CD14-positive monocyte (primary cell): ENCODE results near the gene ZNF385C. TPM values are rescaled to one million over a fixed set of nuclear protein-coding genes. Genes with fewer than 3 reads are reported as not detected.

Experiments
- DNase-seq, 3 donors: peaks; one replicate each; pipeline ENCODE4 v3.0.0-alpha.2; 2011 to 2022
- H2AFZ ChIP-seq: 2 replicates; pipeline ENCODE4 v1.6.0; 2012; ENCODE audit warnings: mild to moderate bottlenecking, low read depth, low read length, inconsistent platforms; ENCODE audit not compliant: insufficient read depth, poor library complexity, severe bottlenecking
- H3K27ac ChIP-seq, 2 donors: 1 replicate in 1 of 2; 2 replicates in 1 of 2; pipeline ENCODE4 v1.5.1; 2012 to 2013; ENCODE audit warnings: low read length in 2 of 2, control low read depth in 1 of 2, inconsistent platforms in 1 of 2, low read depth in 1 of 2, mild to moderate bottlenecking in 1 of 2
- H3K27me3 ChIP-seq, 2 donors: one replicate each; pipeline versions ENCODE4 v1.6.0 to v1.6.1; 2011 to 2013; ENCODE audit warnings: low read length in 2 of 2; ENCODE audit not compliant: control insufficient read depth in 2 of 2, insufficient read depth in 2 of 2
- H3K36me3 ChIP-seq, 2 donors: replicated peaks in 1 of 2; 1 replicate in 1 of 2; 2 replicates in 1 of 2; pipeline versions ENCODE4 v1.5.1 to v1.6.1; 2012 to 2013; ENCODE audit warnings: low read length in 2 of 2, control low read depth in 1 of 2, inconsistent platforms in 1 of 2, mild to moderate bottlenecking in 1 of 2; ENCODE audit not compliant: insufficient read depth in 2 of 2, control insufficient read depth in 1 of 2
- H3K4me1 ChIP-seq, 2 donors: 1 replicate in 1 of 2; 2 replicates in 1 of 2; pipeline versions ENCODE4 v1.5.1 to v1.6.1; 2012 to 2013; ENCODE audit warnings: low read length in 2 of 2, control low read depth in 1 of 2, inconsistent platforms in 1 of 2, mild to moderate bottlenecking in 1 of 2, moderate library complexity in 1 of 2; ENCODE audit not compliant: insufficient read depth in 2 of 2, control insufficient read depth in 1 of 2
- H3K4me2 ChIP-seq: replicated peaks from 2 replicates; pipeline ENCODE3; 2012; ENCODE audit warnings: low read length, moderate library complexity, mild to moderate bottlenecking; ENCODE audit not compliant: poor library complexity, severe bottlenecking; ENCODE audit errors: extremely low read depth
- H3K4me3 ChIP-seq, 3 experiments: fragments of 200-600 bp in 1 of 3; sonication (generic) in 1 of 3; replicated peaks in 1 of 3; 1 replicate in 2 of 3; 2 replicates in 1 of 3; pipeline ENCODE4 v1.5.1; 2011 to 2013; ENCODE audit warnings: low read length in 3 of 3, mild to moderate bottlenecking in 3 of 3, control low read depth in 2 of 3, low read depth in 2 of 3, inconsistent platforms in 1 of 3, moderate library complexity in 1 of 3
- H3K79me2 ChIP-seq: 2 replicates; pipeline ENCODE4 v1.6.0; 2012; ENCODE audit warnings: mild to moderate bottlenecking, control low read depth, inconsistent platforms, low read length, moderate library complexity; ENCODE audit not compliant: insufficient read depth
- H3K9ac ChIP-seq: 2 replicates; pipeline ENCODE4 v1.6.0; 2017; ENCODE audit warnings: low read length, mild to moderate bottlenecking; ENCODE audit not compliant: insufficient read depth, poor library complexity, severe bottlenecking
- H3K9me3 ChIP-seq, 2 donors: replicated peaks in 1 of 2; 1 replicate in 1 of 2; 2 replicates in 1 of 2; pipeline versions ENCODE4 v1.5.1 to v1.6.1; 2012 to 2013; ENCODE audit warnings: low read length in 2 of 2, control low read depth in 1 of 2; ENCODE audit not compliant: control insufficient read depth in 1 of 2, insufficient read depth in 1 of 2
- H4K20me1 ChIP-seq: 2 replicates; pipeline ENCODE4 v1.6.0; 2012; ENCODE audit warnings: mild to moderate bottlenecking, low read length, control low read depth, moderate library complexity; ENCODE audit not compliant: insufficient read depth
- H3K27ac Mint-ChIP-seq, 7 donors: one replicate each; pipeline ENCODE4 v1.8.0; 2020; ENCODE audit warnings: mild to moderate bottlenecking in 7 of 7, mixed read lengths in 7 of 7, moderate library complexity in 6 of 7, inconsistent platforms in 2 of 7
- H3K27me3 Mint-ChIP-seq, 3 donors: one replicate each; pipeline ENCODE4 v1.8.0; 2021 to 2022; ENCODE audit warnings: low read depth in 3 of 3, mild to moderate bottlenecking in 3 of 3, mixed read lengths in 3 of 3, moderate library complexity in 3 of 3, inconsistent platforms in 1 of 3
- H3K36me3 Mint-ChIP-seq, 2 donors: one replicate each; pipeline ENCODE4 v1.8.0; 2020; ENCODE audit warnings: mixed read lengths in 2 of 2, inconsistent platforms in 1 of 2, mild to moderate bottlenecking in 1 of 2
- H3K4me1 Mint-ChIP-seq: one replicate; pipeline ENCODE4 v1.8.0; 2020; ENCODE audit warnings: mild to moderate bottlenecking, mixed read lengths
- H3K4me3 Mint-ChIP-seq, 2 donors: one replicate each; pipeline ENCODE4 v1.8.0; 2020; ENCODE audit warnings: mild to moderate bottlenecking in 2 of 2, mixed read lengths in 2 of 2, moderate library complexity in 1 of 2
- H3K9me3 Mint-ChIP-seq, 7 donors: one replicate each; pipeline ENCODE4 v1.8.0; 2020 to 2022; ENCODE audit warnings: mixed read lengths in 7 of 7, mild to moderate bottlenecking in 6 of 7, moderate library complexity in 6 of 7, inconsistent platforms in 2 of 7
- CTCF ChIP-seq: fragments of 200-600 bp; IDR thresholded peaks from one replicate; pipeline ENCODE4 v1.8.0; 2022; ENCODE audit warnings: antibody characterized with exemption, mild to moderate bottlenecking
- WGBS: methylation state at CpG from one replicate; pipeline ENCODE4 v1.1.5; 2013; ENCODE audit warnings: missing lambda C conversion rate; ENCODE audit not compliant: insufficient coverage; 5-methylcytosine and 5-hydroxymethylcytosine counted together
- intact Hi-C, 2 donors: fragments of 100-400 bp; cut with micrococcal nuclease; formaldehyde crosslinking; loops; one replicate each; pipeline versions ENCODE4 v1.15.0 to v1.15.1; 2023
- polyA plus RNA-seq, 3 donors: library from polyadenylated mRNA; depleted of rRNA in 1 of 3; unstranded in 2 of 3; stranded (reverse) in 1 of 3; fragments of 300-500 nt in 2 of 3; fragments of >200 nt in 1 of 3; fragmentation: Illumina TruSeq in 2 of 3; gene quantifications; 1 replicate in 2 of 3; 2 replicates in 1 of 3; pipeline ENCODE4 v1.2.3, GENCODE V29; 2012 to 2021

Gene ZNF385C
- polyA plus RNA-seq, 3 donors, result 0.09 to 0.55 TPM; not detected in 1

- intact Hi-C loops, result no loop called here
- no peak for TF ChIP-seq CTCF
- no peaks in the 10 kb centered on the region for H3K9me3 ChIP-seq
- H4K20me1 ChIP-seq, result no peaks in the 10 kb centered on the region
- H3K9me3 Mint-ChIP-seq, result peaks cover 0 to 4% (median 1%) of the 10 kb centered on the region in 7 donors
- no peaks in the 10 kb centered on the region for H3K36me3 ChIP-seq
- no peak overlapping the region for H3K4me3 Mint-ChIP-seq
- peaks cover 11 to 15% (median 13%) of the 10 kb centered on the region in 3 donors for H3K27me3 Mint-ChIP-seq
- H3K27ac Mint-ChIP-seq, result no peak overlapping the region
- no peak overlapping the region for H3K4me2 ChIP-seq
- peaks cover 3% of the 10 kb centered on the region for H3K4me1 Mint-ChIP-seq
- no peak overlapping the region for H3K27ac ChIP-seq
- H3K9ac ChIP-seq, result no peak overlapping the region
- DNase-seq, result no peak
- H3K4me1 ChIP-seq, result peaks cover 2% of the 10 kb centered on the region in 2 donors
- H3K79me2 ChIP-seq, result no peaks in the 10 kb centered on the region
- peaks cover 0 to 7% of the 10 kb centered on the region in 2 donors for H3K27me3 ChIP-seq
- WGBS, result 100% methylated on average over 5 of the region's 5 CpGs
- peaks cover 0 to 5% of the 10 kb centered on the region in 2 donors for H3K36me3 Mint-ChIP-seq
- no peak overlapping the region for H2AFZ ChIP-seq
- no peak overlapping the region for H3K4me3 ChIP-seq
Observed at GRCh38 chr17:42077755-42078154, 20.5 kb downstream of the ZNF385C start.

DNA sequence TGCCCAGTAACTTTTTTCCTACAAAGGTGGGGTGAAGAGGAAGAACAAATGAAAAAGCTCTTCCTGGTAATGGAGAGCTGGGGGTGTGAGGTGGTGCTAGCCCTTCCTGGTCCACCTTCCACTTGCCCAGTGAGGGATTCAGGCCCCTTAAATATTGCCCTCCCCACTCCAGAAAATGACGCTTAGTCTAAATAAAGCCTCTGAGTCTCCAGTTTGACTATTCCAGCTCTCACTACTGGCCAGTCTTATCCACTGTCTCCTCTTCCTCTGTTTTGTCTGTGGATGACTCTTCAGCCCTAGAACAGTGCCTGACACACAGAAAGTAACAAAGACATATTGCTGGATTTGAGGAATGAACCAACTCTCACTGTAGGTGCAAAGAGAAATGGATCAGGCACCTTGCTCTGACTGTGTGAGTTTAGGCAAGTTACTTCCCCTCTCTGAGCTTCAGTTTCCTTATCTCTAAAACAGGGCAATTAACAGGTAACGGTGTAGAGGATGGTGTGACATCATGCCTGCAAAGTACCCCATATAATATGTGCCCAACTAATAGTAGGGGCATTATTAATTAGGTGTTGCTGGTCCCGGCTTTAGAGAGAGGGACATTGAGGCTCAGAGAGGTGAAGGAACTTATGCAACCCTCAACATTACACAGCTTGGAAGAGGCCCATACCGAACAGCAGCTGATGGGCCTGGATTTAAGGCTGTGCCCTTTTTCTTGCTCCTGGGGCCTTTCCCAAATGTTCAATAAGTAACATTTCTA lies 21.3 kb downstream of the ZNF385C start:
- H3K27me3 ChIP-seq, result peaks cover 3 to 13% of the 10 kb centered on the region in 2 donors
- no peak overlapping the region for H3K4me2 ChIP-seq
- DNase-seq, result no peak
- intact Hi-C loops, result no loop called here
- no peaks in the 10 kb centered on the region for H3K36me3 ChIP-seq
- Mint-ChIP-seq H3K9me3 (peaks cover 0 to 4% (median 1%) of the 10 kb centered on the region in 7 donors), H3K4me1 (peaks cover 6% of the 10 kb centered on the region), H3K27me3 (peaks cover 17 to 19% (median 18%) of the 10 kb centered on the region in 3 donors), H3K36me3 (peaks cover 0 to 5% of the 10 kb centered on the region in 2 donors), H3K4me3 (no peak overlapping the region), H3K27ac (no peak overlapping the region)
- H2AFZ ChIP-seq, result no peak overlapping the region
- H3K9me3 ChIP-seq, result no peaks in the 10 kb centered on the region
- peaks cover 8 to 10% of the 10 kb centered on the region in 2 donors for H3K4me1 ChIP-seq
- H3K27ac ChIP-seq, result no peak overlapping the region
- H3K79me2 ChIP-seq, result no peaks in the 10 kb centered on the region
- no peak overlapping the region for H3K4me3 ChIP-seq
- H4K20me1 ChIP-seq, result no peaks in the 10 kb centered on the region
- TF ChIP-seq CTCF, result no peak
- no CpG with 5 or more reads among the region's 4 CpGs for WGBS
- H3K9ac ChIP-seq, result no peak overlapping the region
